ENCODE measurements around the gene PPCDC. TPM values are rescaled to one million over a fixed set of nuclear protein-coding genes. Genes with fewer than 3 reads are reported as not detected.

Gene PPCDC
- total and polyA plus RNA-seq, 10 of the 15 experiments (the other 5 are each of a cell fraction or from before 2014, with no cell fraction given) = 32.5 to 135 (median 55.0) TPM

DNA sequence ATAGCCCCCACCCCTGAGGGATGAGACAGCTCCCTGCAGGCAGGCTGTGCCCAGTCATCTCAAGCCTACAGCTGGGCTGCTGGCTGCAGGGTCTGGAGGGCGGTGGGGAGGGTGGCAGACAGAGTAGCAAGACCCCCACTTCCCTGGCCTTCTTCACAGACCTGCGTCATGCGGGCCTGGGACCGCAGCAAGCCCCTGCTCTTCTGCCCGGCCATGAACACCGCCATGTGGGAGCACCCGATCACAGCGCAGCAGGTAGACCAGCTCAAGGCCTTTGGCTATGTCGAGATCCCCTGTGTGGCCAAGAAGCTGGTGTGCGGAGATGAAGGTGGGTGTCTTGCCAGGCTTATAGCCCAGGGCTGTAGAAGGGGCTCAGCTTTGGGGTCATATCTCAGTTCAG lies 25.0 kb downstream of the PPCDC start:
- no TSS peak for BruUV-seq (replicated peaks)
- Histone ChIP-seq H3K27ac (ENCODE audit: control insufficient read depth, insufficient read depth) (peak overlapping the region; percentile 100), H3K9me3 (replicated peaks; ENCODE audit: control insufficient read depth, insufficient read depth, low read length) (no peaks in the 10 kb centered on the region), H3K36me3 (ENCODE audit: control insufficient read depth in 2 of 2, insufficient read depth in 2 of 2, low read length in 1 of 2) (peaks cover 9 to 16% of the 10 kb centered on the region in 2 experiments), H4K20me1 (ENCODE audit: control insufficient read depth, insufficient read depth) (no peaks in the 10 kb centered on the region), H3K9ac (ENCODE audit: control insufficient read depth, insufficient read depth, low read length) (peak overlapping the region; percentile 10; the same call in 1 of the 2 replicates), H3K4me3 (no peak overlapping the region), H3K27me3 (replicated peaks in 1 of 2; ENCODE audit: control insufficient read depth in 2 of 2, insufficient read depth in 2 of 2, low read length in 1 of 2) (no peaks in the 10 kb centered on the region), H3K79me2 (ENCODE audit: control insufficient read depth, insufficient read depth, low read length) (peaks cover 40% of the 10 kb centered on the region), H3K4me1 (ENCODE audit: control insufficient read depth, insufficient read depth, low read length) (peaks cover 56% of the 10 kb centered on the region), H2AFZ (ENCODE audit: control insufficient read depth, low read depth, low read length) (no peak overlapping the region), H3K4me2 (ENCODE audit: control insufficient read depth, insufficient read depth) (peak overlapping the region; percentile 60; the same call in 1 of the 2 replicates)
- ATAC-seq (no peak), FAIRE-seq (no peak), DNase-seq (ENCODE audit: low read depth, low spot score) (no peak)
- 100% methylated on average over 10 of the region's 10 CpGs for WGBS (ENCODE audit: insufficient coverage, insufficient replicate concordance, low lambda C conversion rate, missing lambda C conversion rate)
- in situ Hi-C loops (cut with MboI) (no loop called here), intact Hi-C loops (cut with micrococcal nuclease; ENCODE audit: unreplicated experiment) (no loop called here)
- no peak for TF ChIP-seq PAX5 (IDR thresholded peaks at IDR 0.05; ENCODE audit: borderline replicate concordance, low read depth, low read length)
- TF ChIP-seq, protein P1, sequence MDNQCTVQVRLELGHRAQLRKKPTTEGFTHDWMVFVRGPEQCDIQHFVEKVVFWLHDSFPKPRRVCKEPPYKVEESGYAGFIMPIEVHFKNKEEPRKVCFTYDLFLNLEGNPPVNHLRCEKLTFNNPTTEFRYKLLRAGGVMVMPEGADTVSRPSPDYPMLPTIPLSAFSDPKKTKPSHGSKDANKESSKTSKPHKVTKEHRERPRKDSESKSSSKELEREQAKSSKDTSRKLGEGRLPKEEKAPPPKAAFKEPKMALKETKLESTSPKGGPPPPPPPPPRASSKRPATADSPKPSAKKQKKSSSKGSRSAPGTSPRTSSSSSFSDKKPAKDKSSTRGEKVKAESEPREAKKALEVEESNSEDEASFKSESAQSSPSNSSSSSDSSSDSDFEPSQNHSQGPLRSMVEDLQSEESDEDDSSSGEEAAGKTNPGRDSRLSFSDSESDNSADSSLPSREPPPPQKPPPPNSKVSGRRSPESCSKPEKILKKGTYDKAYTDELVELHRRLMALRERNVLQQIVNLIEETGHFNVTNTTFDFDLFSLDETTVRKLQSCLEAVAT (IDR thresholded peaks at IDR 0.05) = peak; percentile 54
- ChIA-PET POLR2A (interaction anchor here (1.3 kb wide), 1 partner anchor 47 kb away, joined by 3 read pairs; no protein-coding TSS in a partner anchor), SMC1A (ENCODE audit: uncharacterized antibody, unreplicated experiment) (no interaction called here), CTCF (interaction anchor here (1.2 to 2.4 kb wide), 3 partner anchors 10 to 156 kb away, joined by 3 to 6 read pairs (median 5); no protein-coding TSS in a partner anchor), RAD21 (ENCODE audit: unreplicated experiment) (no interaction called here)

DNA sequence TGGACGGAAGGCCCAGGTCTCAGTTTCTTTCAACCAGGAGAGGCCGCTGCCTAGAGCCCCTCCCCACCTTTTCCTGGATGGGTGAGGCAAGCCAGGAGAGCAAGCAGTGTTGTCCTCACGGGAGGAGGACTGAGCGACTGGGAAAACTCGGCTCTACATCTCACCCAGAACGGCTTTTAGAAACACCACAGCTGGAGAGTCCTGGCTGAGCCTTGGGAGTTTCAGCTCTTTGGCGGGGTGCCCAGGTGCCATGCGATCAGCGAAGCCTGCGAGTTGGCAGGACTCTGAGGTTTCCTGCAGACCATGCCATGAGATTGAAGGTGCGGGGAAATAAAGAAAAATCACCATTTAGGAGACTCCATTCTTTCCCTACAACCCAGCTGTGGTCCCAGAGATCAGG lies 26.0 kb downstream of the PPCDC start:
- DNase-seq (ENCODE audit: low read depth, low spot score) (no peak), FAIRE-seq (no peak), ATAC-seq (no peak)
- Histone ChIP-seq H3K9me3 (replicated peaks; ENCODE audit: control insufficient read depth, insufficient read depth, low read length) (no peaks in the 10 kb centered on the region), H3K27me3 (replicated peaks in 1 of 2; ENCODE audit: control insufficient read depth in 2 of 2, insufficient read depth in 2 of 2, low read length in 1 of 2) (no peaks in the 10 kb centered on the region), H2AFZ (ENCODE audit: control insufficient read depth, low read depth, low read length) (no peak overlapping the region), H3K79me2 (ENCODE audit: control insufficient read depth, insufficient read depth, low read length) (peaks cover 35% of the 10 kb centered on the region), H3K27ac (ENCODE audit: control insufficient read depth, insufficient read depth) (peak overlapping the region; percentile 100; the same call in 1 of the 2 replicates), H3K4me3 (no peak overlapping the region), H3K36me3 (ENCODE audit: control insufficient read depth in 2 of 2, insufficient read depth in 2 of 2, low read length in 1 of 2) (peaks cover 9 to 16% of the 10 kb centered on the region in 2 experiments), H3K4me1 (ENCODE audit: control insufficient read depth, insufficient read depth, low read length) (peaks cover 46% of the 10 kb centered on the region), H4K20me1 (ENCODE audit: control insufficient read depth, insufficient read depth) (no peaks in the 10 kb centered on the region), H3K9ac (ENCODE audit: control insufficient read depth, insufficient read depth, low read length) (no peak overlapping the region), H3K4me2 (ENCODE audit: control insufficient read depth, insufficient read depth) (no peak overlapping the region; the same call in 1 of the 2 replicates)
- WGBS (ENCODE audit: insufficient coverage, insufficient replicate concordance, low lambda C conversion rate, missing lambda C conversion rate) = 97% methylated on average over 11 of the region's 11 CpGs
- TF ChIP-seq MEF2B (IDR thresholded peaks at IDR 0.05; ENCODE audit: partially characterized antibody, poor library complexity, severe bottlenecking) (no peak), POLR2A (IDR thresholded peaks at IDR 0.05; ENCODE audit: low read depth, low read length) (peak; percentile 25; the same call in 1 of the 2 replicates), TCF12 (IDR thresholded peaks at IDR 0.05; ENCODE audit: low read depth, low read length) (no peak)
- RAD21 ChIA-PET (ENCODE audit: unreplicated experiment) = interaction anchor here (1.2 to 1.5 kb wide), 2 partner anchors 9 to 154 kb away, joined by 3 read pairs; no protein-coding TSS in a partner anchor
- BruUV-seq (replicated peaks) = no TSS peak
- in situ Hi-C loops (cut with MboI) (no loop called here), intact Hi-C loops (cut with micrococcal nuclease; ENCODE audit: unreplicated experiment) (no loop called here)
- POLR2A ChIA-PET = interaction anchor here (1.0 to 1.3 kb wide), 2 partner anchors 10 to 46 kb away, joined by 3 read pairs; no protein-coding TSS in a partner anchor
- CTCF ChIA-PET = interaction anchor here (0.7 to 2.4 kb wide), 4 partner anchors 9 to 155 kb away, joined by 3 to 9 read pairs (median 6); no protein-coding TSS in a partner anchor
- SMC1A ChIA-PET (ENCODE audit: uncharacterized antibody, unreplicated experiment) = no interaction called here

Data from GM12878 (cell line).